B cell (primary cell): ENCODE data around the gene JAML. TPM values are rescaled to one million over a fixed set of nuclear protein-coding genes. Genes with fewer than 3 reads are reported as not detected.

Experiments
- ATAC-seq: fragments of 200-7000 bp; cut with Tn5 transposase; one replicate; pipeline ENCODE4 v1.10.0; 2021; ENCODE audit warnings: low read depth, mild to moderate bottlenecking, moderate number of reproducible peaks, moderate library complexity
- CTCF ChIA-PET: fragments of 350-600 bp; sonication (Branson Sonifier 250); formaldehyde crosslinking; loops from one replicate; lab custom pipeline; 2021; ENCODE audit warnings: antibody characterized with exemption, inconsistent platforms; lab: Charles Lee
- POLR2A ChIA-PET: fragments of 350-600 bp; sonication (Branson Sonifier 250); formaldehyde crosslinking; loops from one replicate; lab custom pipeline; 2021; ENCODE audit warnings: antibody characterized with exemption; lab: Charles Lee
- DNase-seq: peaks from one replicate; pipeline ENCODE4 v3.0.0; 2013
- H2AFZ ChIP-seq: 2 replicates; pipeline ENCODE4 v1.6.1; 2012; ENCODE audit warnings: mild to moderate bottlenecking, low read depth, low read length; ENCODE audit not compliant: insufficient read depth, poor library complexity, severe bottlenecking
- H3K27ac ChIP-seq, 2 donors: 1 replicate in 1 of 2; 2 replicates in 1 of 2; pipeline ENCODE4 v1.5.1; 2012 to 2013; ENCODE audit warnings: low read length in 2 of 2, mild to moderate bottlenecking in 2 of 2, moderate library complexity in 1 of 2
- H3K27me3 ChIP-seq, 4 experiments: fragments of 200-600 bp in 1 of 4; sonication (generic) in 1 of 4; replicated peaks in 1 of 4; 1 replicate in 2 of 4; 2 replicates in 2 of 4; pipeline versions ENCODE4 v1.6.1 to v1.7.0; 2013 to 2016; ENCODE audit warnings: low read length in 3 of 4, mild to moderate bottlenecking in 2 of 4, mixed read lengths in 1 of 4, moderate library complexity in 1 of 4; ENCODE audit not compliant: insufficient read depth in 4 of 4, control insufficient read depth in 3 of 4; ENCODE audit errors: control extremely low read depth in 1 of 4
- H3K36me3 ChIP-seq, 2 experiments: replicated peaks in 1 of 2; 1 replicate in 1 of 2; 2 replicates in 1 of 2; pipeline versions ENCODE4 v1.6.1 to v1.7.1; 2013; ENCODE audit warnings: low read length in 1 of 2; ENCODE audit not compliant: insufficient read depth in 2 of 2, control insufficient read depth in 1 of 2; ENCODE audit errors: control extremely low read depth in 1 of 2, extremely low read depth in 1 of 2
- H3K4me1 ChIP-seq, 2 donors: fragments of 200-600 bp in 1 of 2; sonication (generic) in 1 of 2; 1 replicate in 1 of 2; 2 replicates in 1 of 2; pipeline versions ENCODE4 v1.5.1 to v1.6.1; 2013 to 2017; ENCODE audit warnings: low read length in 2 of 2; ENCODE audit not compliant: control insufficient read depth in 2 of 2, insufficient read depth in 2 of 2
- H3K4me2 ChIP-seq: replicated peaks from 2 replicates; pipeline ENCODE3; 2012; ENCODE audit warnings: mild to moderate bottlenecking, low read depth, low read length; ENCODE audit not compliant: poor library complexity, severe bottlenecking
- H3K4me3 ChIP-seq, 5 experiments: fragments of 200-600 bp in 1 of 5; sonication (generic) in 1 of 5; 1 replicate in 3 of 5; 2 replicates in 2 of 5; pipeline versions ENCODE4 v1.5.1 to v1.7.0; 2011 to 2016; ENCODE audit warnings: low read length in 4 of 5, mild to moderate bottlenecking in 4 of 5, low read depth in 2 of 5, control low read depth in 1 of 5, moderate library complexity in 1 of 5; ENCODE audit not compliant: insufficient read depth in 1 of 5; ENCODE audit errors: control extremely low read depth in 1 of 5, extremely low read depth in 1 of 5
- H3K79me2 ChIP-seq: fragments of 200-600 bp; sonication (generic); one replicate; pipeline ENCODE4 v1.6.0; 2016; ENCODE audit warnings: low read length; ENCODE audit not compliant: control insufficient read depth, insufficient read depth
- H3K9ac ChIP-seq: fragments of 200-600 bp; sonication (generic); 2 replicates; pipeline ENCODE4 v1.6.1; 2017; ENCODE audit warnings: mild to moderate bottlenecking, low read length, moderate library complexity
- H3K9me3 ChIP-seq, 3 donors: one replicate each; pipeline versions ENCODE4 v1.6.1 to v1.7.1; 2013; ENCODE audit warnings: low read length in 2 of 3; ENCODE audit not compliant: control insufficient read depth in 2 of 3, insufficient read depth in 1 of 3; ENCODE audit errors: control extremely low read depth in 1 of 3
- H4K20me1 ChIP-seq: 2 replicates; pipeline ENCODE4 v1.6.0; 2012; ENCODE audit warnings: mild to moderate bottlenecking, low read length; ENCODE audit not compliant: insufficient read depth, control insufficient read depth, poor library complexity, severe bottlenecking
- H3K27ac Mint-ChIP-seq: one replicate; pipeline ENCODE4 v1.8.0; 2021; ENCODE audit warnings: mixed read lengths
- H3K27me3 Mint-ChIP-seq: one replicate; pipeline ENCODE4 v1.8.0; 2021; ENCODE audit warnings: mixed read lengths
- H3K4me1 Mint-ChIP-seq: one replicate; pipeline ENCODE4 v1.8.0; 2021; ENCODE audit warnings: mixed read lengths
- H3K4me3 Mint-ChIP-seq: one replicate; pipeline ENCODE4 v1.8.0; 2021; ENCODE audit warnings: mixed read lengths
- H3K9me3 Mint-ChIP-seq: one replicate; pipeline ENCODE4 v1.8.0; 2022; ENCODE audit warnings: mixed read lengths; ENCODE audit not compliant: insufficient read depth
- CTCF ChIP-seq: fragments of 200-600 bp; IDR thresholded peaks from one replicate; pipeline ENCODE4 v1.8.0; 2022; ENCODE audit warnings: antibody characterized with exemption, mild to moderate bottlenecking
- EZH2 ChIP-seq: IDR thresholded peaks from 2 replicates; pipeline ENCODE4 v1.6.1; 2012; ENCODE audit warnings: borderline replicate concordance, low read depth, mild to moderate bottlenecking, moderate library complexity, low read length; ENCODE audit not compliant: insufficient read depth, poor library complexity, severe bottlenecking
- WGBS: methylation state at CpG from one replicate; pipeline ENCODE4 v1.1.5; 2013; ENCODE audit warnings: missing lambda C conversion rate; ENCODE audit not compliant: insufficient coverage; 5-methylcytosine and 5-hydroxymethylcytosine counted together
- intact Hi-C: fragments of 100-400 bp; cut with micrococcal nuclease; formaldehyde crosslinking; loops from one replicate; pipeline ENCODE4 v1.10.0; 2022
- polyA plus RNA-seq: library from polyadenylated mRNA; depleted of rRNA; stranded (reverse); fragments of >200 nt; gene quantifications from 2 replicates; pipeline ENCODE4 v1.2.3, GENCODE V29; 2012
- total RNA-seq, 2 donors: library from RNA; stranded (reverse); fragments of 120-200 nt in 1 of 2; gene quantifications; 1 replicate in 1 of 2; 2 replicates in 1 of 2; pipeline versions ENCODE4 v1.2.3 to v1.2.4, GENCODE V29; 2013 to 2022

JAML gene
- total and polyA plus RNA-seq, 2 donors (not counting 1 experiment from before 2014, with no cell fraction given) = 1.0 to 9.6 TPM

GRCh38 chr11:118258410-118258809 lies 33.6 kb upstream of the JAML start:
- no peak overlapping the region for H3K4me2 ChIP-seq
- no peaks in the 10 kb centered on the region for H4K20me1 ChIP-seq
- peaks cover 52% of the 10 kb centered on the region for H3K27me3 Mint-ChIP-seq
- no peak overlapping the region for H3K9ac ChIP-seq
- peaks cover 0 to 27% (median 21%) of the 10 kb centered on the region in 4 experiments for H3K27me3 ChIP-seq
- no peaks in the 10 kb centered on the region for H3K36me3 ChIP-seq
- CTCF ChIA-PET = interaction anchor here (2.6 to 2.9 kb wide), 2 partner anchors 19 to 60 kb away, joined by 7 to 19 read pairs; no protein-coding TSS in a partner anchor
- H3K9me3 ChIP-seq = peaks cover 0 to 2% (median 0%) of the 10 kb centered on the region in 3 donors
- no peak overlapping the region for H2AFZ ChIP-seq
- H3K27ac Mint-ChIP-seq = no peak overlapping the region
- no peaks in the 10 kb centered on the region for H3K9me3 Mint-ChIP-seq
- DNase-seq = no peak
- no peak overlapping the region for H3K4me3 Mint-ChIP-seq
- POLR2A ChIA-PET = no interaction called here
- H3K79me2 ChIP-seq = no peaks in the 10 kb centered on the region
- TF ChIP-seq CTCF = no peak
- TF ChIP-seq EZH2 = no peak
- no peak overlapping the region for H3K27ac ChIP-seq
- peaks cover under 1 to 1% of the 10 kb centered on the region in 2 donors for H3K4me1 ChIP-seq
- H3K4me1 Mint-ChIP-seq = peaks cover 1% of the 10 kb centered on the region
- no CpG with 5 or more reads among the region's 1 CpG for WGBS
- H3K4me3 ChIP-seq = no peak overlapping the region
- no peak for ATAC-seq
- intact Hi-C loops = no loop called here

- Mint-ChIP-seq H3K27me3 (peaks cover 20% of the 10 kb centered on the region), H3K4me3 (peak overlapping the region; percentile 98), H3K9me3 (no peaks in the 10 kb centered on the region), H3K27ac (peak overlapping the region; percentile 99), H3K4me1 (peaks cover 13% of the 10 kb centered on the region)
- ChIA-PET POLR2A (interaction anchor here (0.6 kb wide), 1 partner anchor 98 kb away, joined by 3 read pairs; no protein-coding TSS in a partner anchor), CTCF (interaction anchor here (0.6 to 1.5 kb wide), 3 partner anchors 39 to 81 kb away, joined by 3 to 16 read pairs (median 3); no protein-coding TSS in a partner anchor)
- WGBS = no CpG with 5 or more reads among the region's 3 CpGs
- ATAC-seq (no peak), DNase-seq (no peak)
- Histone ChIP-seq H3K9me3 (peaks cover 0 to 5% (median 0%) of the 10 kb centered on the region in 3 donors), H3K9ac (peak overlapping the region; percentile 87), H2AFZ (peak overlapping the region; percentile 89), H3K4me3 (peak overlapping the region; percentile 96 to 100 (median 97)), H3K4me1 (peaks cover 6 to 10% of the 10 kb centered on the region in 2 donors), H3K79me2 (peaks cover 16% of the 10 kb centered on the region), H4K20me1 (no peaks in the 10 kb centered on the region), H3K36me3 (no peaks in the 10 kb centered on the region), H3K4me2 (peak overlapping the region; percentile 80), H3K27me3 (no peaks in the 10 kb centered on the region), H3K27ac (peak overlapping the region; percentile 91 to 97)
- TF ChIP-seq EZH2 = no peak
- no peak for TF ChIP-seq CTCF
- intact Hi-C loops = loop anchor here (1.0 to 5.0 kb wide), 5 partner anchors 11 to 185 kb away; partner anchors contain the start of genes KMT2A and UBE4A
Measured at GRCh38 chr11:118252688-118253087, 27.9 kb upstream of the JAML start.
